DMS153 treated with DMSO at 0.1 percent for 48 hours (cell line): ENCODE data around the gene ZBTB5.

Experiments
- DNase-seq: peaks from one replicate; lab custom pipeline; 2025; ENCODE audit not compliant: unreplicated experiment; lab: John Stamatoyannopoulos, UW

Gene ZBTB5

GRCh38 chr9:37425298-37425752, 39.9 kb downstream of the ZBTB5 start:
- DNase-seq = no peak

DNA sequence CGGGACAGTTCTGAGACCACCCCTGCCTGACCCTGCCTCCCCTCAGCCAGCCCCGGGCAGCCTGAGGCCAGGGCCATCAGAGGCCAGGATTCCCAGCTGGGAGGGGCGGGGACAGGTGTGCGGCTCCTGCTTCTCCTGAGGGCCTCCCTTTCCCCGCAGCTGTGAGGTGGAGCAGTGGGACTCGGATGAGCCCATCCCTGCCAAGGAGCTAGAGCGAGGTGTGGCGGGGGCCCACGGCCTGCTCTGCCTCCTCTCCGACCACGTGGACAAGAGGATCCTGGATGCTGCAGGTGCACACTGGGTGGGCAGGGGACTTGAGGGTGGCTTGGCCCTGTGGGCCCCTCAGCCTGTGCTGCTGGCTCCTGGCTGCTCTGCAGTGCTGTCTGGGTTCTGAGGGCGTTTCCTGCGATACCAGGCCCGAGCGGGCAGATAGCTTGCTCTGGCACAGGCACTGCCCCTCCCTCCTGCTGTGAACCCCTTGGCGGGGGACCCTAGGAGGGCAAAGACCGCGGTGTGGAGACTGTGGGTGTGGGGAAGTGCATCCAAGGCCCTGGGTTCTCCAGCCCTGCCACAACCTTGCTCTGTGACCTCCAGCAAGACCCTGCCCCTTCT, 40.5 kb downstream of the ZBTB5 start:
- no peak for DNase-seq

DNA sequence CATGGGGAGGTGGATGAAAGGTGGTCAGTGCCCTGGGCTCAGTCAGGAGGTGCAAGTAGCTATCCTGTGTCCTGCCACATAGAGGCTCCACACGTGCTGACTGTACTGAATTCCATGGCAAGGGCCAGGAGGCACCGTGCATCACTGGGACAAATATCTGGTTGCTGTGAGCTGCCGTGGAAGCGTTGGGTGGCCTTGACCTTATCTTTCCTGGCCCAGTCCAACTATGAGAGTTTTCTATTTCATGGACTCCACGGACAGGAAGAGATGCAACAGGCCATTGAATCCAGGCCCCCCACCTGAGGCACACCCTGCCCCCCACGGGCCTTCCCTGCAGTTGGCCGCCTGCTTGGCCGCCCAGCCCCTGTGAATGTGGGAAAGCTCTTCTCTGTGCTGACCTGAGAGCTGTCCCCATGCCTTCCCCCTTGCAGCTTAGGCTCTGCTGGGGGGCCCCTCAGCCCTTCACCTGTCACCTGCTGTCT, 41.0 kb downstream of the ZBTB5 start:
- DNase-seq = no peak

DNA sequence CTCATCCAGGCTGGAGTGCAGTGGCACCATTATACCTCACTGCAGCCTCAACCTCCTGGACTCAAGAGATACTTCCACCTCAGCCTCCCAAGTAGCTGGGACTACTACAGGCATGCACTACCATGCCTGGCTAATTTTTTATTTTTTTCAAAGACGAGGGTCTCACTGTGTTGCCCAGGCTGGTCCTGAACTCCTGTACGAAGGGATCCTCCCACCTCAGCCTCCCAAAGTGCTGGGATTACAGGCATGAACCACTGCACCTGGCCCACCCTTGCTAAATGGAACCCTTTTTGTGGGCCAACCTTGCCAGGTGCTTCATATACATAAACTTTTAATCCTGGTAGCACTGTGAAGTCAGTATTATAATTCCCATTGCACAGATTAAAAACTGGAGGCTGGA, 41.7 kb downstream of the ZBTB5 start:
- DNase-seq = no peak

GRCh38 chr9:37422289-37423104, 42.8 kb downstream of the ZBTB5 start, which contains the start of gene GRHPR:
GRHPR (plus strand) TSS chr9:37422696; CDS start chr9:37422751, 55 bp downstream.
- peak; percentile 38 for DNase-seq

- DNase-seq = no peak
Observed at GRCh38 chr9:37421914-37422288, 43.3 kb downstream of the ZBTB5 start.

- DNase-seq = no peak
Observed at GRCh38 chr9:37420271-37421215, 44.7 kb downstream of the ZBTB5 start.

DNA sequence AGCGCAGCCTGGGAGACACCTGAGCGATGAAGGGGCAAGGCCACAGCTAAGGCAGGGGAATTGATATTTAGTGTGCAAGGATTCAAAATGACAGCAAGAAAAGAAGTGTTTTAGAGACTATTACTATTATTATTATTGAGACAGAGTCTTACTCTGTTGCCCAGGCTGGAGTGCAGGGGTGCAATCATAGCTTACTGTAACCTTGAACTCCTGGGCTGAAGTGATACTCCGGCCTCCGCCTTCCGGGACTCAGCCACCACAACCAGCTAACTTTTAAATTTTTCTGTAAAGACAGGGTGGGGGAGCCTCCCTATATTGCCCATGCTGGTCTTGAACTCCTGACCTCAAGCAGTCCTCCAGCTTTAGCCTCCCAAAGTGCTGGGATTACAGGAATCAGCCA, 46.0 kb downstream of the ZBTB5 start:
- DNase-seq = no peak

- no peak for DNase-seq
Observed at GRCh38 chr9:37417857-37418618, 47.2 kb downstream of the ZBTB5 start.

DNA sequence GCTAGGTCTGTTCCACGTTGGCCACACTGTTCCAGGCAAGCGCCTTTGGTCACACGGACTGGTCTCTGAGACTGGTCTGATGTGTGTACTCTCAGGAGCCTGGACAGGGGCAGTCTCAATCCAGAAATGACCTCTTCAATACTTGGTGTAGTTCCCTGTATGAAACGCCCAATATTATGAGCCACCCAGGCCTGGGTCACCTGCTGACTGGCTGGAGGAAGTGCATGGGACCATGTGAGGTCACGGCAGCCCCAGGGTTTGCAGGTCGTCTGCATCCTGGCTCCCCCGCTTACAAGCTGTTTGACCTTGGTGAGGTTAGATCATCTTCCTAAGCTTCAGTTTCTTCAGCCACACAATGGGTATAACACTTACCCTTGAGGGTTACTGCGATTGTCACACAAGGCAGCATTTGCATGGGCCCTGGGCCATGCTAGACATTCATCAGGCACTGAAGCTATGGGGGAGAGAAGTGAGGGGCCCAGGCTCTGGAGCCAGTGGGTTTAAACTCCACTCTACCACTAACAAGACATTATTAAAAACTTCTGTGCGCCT, 47.9 kb downstream of the ZBTB5 start:
- no peak for DNase-seq

DNA sequence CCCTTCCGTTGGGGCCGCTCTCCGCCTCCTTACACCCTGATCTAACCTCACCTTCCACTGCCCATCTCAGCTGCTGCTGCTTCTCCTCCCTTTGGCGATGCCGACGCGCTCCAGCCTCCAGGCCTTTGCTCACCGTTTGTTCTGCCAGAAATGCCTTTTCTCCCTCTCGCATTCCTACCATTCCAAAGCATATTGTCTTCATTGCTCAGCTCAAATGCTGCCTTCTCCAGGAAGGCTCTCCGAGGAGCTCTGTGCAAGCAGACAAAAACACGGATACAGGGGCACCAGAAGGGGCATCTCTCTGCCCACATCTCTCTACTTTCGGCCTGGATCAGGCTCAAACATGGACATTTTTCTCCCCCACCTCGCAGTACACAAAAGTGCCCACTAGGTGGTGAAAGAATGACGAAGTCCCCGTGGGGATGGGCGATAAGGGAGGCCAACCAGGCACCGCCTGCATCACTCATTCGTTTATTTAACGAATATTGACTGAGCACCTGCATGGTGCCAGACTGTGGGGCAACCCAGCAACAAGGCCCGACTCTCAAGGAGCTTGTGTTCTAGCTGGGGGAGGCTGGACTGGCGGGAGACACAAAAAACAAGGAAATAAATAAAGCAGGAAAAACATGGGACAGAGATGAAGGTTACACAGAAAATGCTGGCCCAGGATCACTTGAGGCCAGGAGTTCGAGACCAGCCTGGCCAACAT, 50.1 kb downstream of the ZBTB5 start:
- DNase-seq = peak; percentile 15

GRCh38 chr9:37414503-37414943, 50.7 kb downstream of the ZBTB5 start:
- no peak for DNase-seq

- DNase-seq = no peak
Observed at GRCh38 chr9:37413311-37413710, 51.9 kb downstream of the ZBTB5 start.

DNA sequence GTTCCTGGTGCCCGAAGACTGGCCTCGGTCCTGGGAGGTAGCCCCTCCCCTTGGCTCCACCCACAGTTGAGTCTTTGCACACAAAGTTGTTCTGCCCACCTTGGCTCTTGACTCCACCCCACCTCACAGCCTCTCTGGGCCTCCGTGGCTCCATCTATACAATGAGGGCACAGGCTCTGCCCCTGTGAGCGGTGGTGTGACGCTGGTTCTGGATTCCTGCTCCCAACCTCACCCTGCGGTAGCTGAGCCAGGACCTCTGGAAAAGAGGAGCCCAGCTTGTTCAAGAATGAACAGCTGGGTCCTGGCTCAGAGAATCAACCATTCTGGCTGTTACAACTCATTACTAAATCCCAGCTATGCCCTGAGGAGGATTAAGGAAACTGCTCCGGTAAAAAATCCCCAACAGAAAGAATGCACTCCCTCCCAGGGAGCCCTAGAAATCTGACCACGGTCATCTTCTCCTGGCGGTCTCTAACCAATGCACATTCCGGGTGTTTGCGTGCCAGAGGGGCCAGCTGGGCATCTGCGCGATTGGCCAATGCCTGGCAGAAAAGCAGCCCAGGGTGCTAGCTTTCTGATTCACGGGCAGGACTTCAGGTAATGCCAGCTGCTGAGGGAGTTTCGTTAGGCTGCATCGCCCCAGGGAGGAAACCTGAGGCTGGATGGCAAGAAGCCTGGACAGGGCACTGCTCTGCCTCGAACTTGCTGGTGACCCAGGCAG, 52.7 kb downstream of the ZBTB5 start:
- no peak for DNase-seq

GRCh38 chr9:37410969-37411785, 54.1 kb downstream of the ZBTB5 start:
- DNase-seq = no peak

DNA sequence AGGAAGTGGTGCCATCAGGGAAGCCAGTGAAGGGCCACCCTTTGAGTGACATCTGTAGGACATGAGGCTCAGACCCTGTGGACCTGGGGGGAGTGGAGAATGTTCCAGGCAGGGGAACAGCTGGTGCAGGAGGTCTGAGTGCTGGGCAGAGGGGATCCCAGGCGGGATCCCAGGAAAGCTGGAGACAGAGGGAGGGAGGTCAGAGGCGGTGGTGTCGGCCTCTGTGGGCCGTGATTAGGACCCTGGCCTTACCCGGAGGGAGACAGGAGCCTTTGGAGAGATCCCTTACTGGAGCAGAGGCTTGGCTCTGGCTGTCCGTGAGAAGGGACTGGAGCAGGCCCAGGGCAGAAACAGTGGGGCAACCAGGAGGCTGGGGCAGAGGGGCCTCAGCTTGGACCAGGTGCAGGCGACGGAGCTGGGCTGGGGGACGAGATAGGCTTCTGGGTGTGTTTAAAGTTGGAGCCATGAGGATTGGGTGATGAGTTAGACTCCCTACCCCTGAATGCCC, 54.8 kb downstream of the ZBTB5 start:
- no peak for DNase-seq

- DNase-seq = no peak
Observed at GRCh38 chr9:37408933-37409710, 56.1 kb downstream of the ZBTB5 start.
